Measurements from ENCODE around the gene UBALD1.

GRCh38 chr16:4624015-4624826 lies 9.5 kb upstream of the UBALD1 start, which contains the start of gene MGRN1:
- TF ChIP-seq CTCF (IDR thresholded peaks at IDR 0.05; ENCODE audit: poor library complexity) (peak; percentile 96), EZH2 (IDR thresholded peaks at IDR 0.05; ENCODE audit: borderline replicate concordance) (no peak)

Data from hepatocyte (in vitro differentiated cells).